ENCODE results near the gene COPS4.
"Not testable (repeated sequence)": the region's sequence is repeated elsewhere in the genome, so short reads cannot be mapped to it uniquely, and the experiment has no call there.

The COPS4 gene

DNA sequence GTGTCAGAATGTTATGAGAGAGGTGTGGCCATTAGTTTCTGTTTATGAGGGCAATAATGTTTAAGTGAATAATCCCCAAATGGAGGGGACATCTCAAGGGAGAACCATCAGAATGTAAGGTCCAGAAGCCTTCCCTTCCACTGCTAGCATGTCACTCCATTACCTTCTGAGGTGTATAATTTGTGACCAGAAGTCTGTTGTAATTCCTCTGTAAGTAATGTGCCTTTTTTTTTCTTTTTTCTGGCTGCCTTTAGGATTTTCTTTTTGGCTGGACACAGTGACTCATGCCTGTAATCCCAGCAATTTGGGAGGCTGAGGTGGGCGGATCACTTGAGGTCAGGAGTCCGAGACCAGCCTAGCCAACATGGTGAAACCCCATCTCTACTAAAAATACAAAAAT, 10.8 kb upstream of the COPS4 start:
- no peak for DNase-seq (ENCODE audit: low read depth)

DNA sequence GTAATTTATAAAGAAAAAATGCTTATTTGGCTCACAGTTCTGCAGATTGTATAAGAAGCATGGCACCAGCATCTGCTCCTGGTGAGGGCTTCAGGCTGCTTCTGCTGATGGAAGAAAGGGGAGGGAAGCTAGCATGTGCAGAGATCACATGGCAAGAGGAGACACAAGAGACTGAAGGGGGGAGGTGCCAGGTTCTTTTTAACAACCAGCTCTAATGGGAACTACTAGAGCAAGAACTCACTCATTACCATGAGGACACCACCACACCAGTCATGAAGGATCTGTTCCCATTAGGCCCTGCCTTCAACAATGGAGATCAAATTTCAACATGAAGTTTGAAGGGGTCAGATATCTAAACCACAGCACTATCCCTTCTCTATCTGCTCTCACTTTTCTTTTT, 9.4 kb upstream of the COPS4 start:
- DNase-seq (ENCODE audit: low read depth) = no peak

DNA sequence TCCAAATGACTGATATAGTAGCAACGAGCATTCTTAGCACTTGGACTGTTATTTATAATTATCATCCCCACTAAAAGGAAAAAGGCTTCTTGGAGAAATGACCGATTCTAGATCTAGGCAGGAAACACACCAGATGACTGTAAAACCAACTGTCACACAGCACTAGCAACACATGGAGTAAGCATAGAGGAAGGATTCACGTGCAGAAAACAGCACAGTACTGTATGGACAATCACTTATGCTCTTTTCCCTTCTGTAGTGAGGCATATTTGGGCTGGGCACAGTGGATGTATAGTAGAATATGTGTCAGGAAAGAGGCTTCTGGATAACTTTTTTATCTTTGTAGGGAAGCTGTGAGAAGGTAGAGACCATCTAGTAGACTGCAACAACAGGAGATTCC, 6.0 kb upstream of the COPS4 start:
- no peak for DNase-seq (ENCODE audit: low read depth)

DNA sequence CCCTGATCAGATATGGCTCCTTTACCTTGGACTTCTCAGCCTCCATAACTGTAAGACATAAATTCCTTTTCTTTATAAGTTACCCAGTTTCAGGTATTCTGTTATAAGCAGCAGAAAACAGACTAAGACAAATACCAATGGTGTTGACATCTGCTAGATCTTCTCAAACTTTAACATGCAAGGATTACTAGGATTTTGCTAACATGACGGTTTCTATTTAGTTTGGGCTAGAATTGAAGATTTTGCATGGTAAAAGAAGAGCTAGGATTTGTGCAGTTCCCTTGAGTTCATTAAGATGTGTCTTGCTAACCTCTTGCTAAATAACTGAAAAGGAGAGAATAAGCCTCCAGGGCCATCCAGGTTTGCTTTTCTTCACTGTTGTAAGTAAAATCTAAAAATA, 5.3 kb upstream of the COPS4 start:
- no peak for DNase-seq (ENCODE audit: low read depth)

DNA sequence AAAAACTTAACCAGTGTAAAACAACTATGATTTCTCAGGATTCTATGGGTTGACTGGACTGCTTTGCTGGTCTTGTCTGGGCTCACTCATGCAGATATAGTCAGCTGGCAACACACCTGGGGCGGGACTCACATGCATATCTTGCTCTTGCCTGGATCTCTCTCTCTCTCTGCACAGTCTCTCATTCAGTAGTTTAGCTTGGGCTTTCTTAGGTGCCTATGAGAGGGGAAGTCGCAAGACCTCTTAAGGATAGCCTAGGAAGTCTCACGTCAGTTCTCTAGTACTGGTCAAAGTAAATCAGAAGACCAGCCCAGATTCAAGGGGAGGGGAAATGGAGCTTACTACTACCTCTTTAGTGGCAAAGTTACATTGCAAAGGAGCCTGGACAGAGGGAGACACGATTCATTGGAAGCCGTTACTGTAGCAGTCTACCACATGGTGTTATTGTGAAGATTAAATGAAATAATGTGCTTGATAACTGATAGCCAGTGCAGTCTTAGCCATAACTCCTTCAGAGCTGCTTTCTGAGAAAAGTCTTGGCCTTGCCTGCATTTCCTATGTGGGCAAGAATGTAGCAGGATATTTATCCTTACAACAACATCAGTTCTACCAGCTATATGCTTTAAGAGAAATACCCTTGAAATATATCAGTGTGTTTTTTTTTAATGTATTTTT, 2.1 kb downstream of the COPS4 start:
- no peak for DNase-seq (ENCODE audit: low read depth)

DNA sequence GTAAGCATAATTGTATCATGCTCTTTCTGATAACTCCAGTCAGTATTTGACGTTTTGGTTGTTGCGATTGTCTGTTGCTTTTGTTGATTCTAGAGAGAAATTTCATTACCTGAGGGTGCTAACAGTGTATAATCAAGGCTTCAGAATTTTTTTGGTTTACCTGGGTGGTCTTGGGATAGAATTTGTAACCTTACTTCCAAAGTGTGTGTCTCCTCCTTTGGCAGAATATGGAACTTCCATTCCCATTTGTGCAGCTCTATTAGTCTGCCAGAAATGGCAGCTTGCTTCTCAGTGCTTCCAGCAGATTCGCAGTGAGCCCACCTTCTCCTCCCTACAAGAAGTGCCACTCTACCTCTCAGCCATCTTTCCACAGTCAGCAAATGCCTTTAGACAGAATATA, 5.3 kb downstream of the COPS4 start:
- DNase-seq (ENCODE audit: low read depth) = no peak

DNA sequence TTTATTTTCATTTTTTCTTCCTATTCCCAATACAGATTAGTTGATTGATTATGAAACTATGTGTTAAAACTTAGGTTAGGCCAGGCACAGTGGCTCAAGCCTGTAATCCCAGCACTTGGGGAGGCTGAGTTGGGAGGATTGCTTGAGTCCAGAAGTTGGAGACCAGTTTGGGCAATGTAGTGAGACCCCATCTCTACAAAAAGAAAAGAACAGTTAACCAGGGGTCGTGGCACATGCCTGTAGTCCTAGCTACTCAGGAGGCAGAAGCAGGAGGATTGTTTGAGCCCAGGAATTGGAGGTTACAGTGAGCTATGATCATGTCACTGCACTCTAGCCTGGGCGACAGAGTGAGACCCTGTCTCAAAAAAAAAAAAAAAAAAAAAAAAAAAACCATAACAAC, 8.2 kb downstream of the COPS4 start:
- DNase-seq (ENCODE audit: low read depth) = not testable (repeated sequence)

DNA sequence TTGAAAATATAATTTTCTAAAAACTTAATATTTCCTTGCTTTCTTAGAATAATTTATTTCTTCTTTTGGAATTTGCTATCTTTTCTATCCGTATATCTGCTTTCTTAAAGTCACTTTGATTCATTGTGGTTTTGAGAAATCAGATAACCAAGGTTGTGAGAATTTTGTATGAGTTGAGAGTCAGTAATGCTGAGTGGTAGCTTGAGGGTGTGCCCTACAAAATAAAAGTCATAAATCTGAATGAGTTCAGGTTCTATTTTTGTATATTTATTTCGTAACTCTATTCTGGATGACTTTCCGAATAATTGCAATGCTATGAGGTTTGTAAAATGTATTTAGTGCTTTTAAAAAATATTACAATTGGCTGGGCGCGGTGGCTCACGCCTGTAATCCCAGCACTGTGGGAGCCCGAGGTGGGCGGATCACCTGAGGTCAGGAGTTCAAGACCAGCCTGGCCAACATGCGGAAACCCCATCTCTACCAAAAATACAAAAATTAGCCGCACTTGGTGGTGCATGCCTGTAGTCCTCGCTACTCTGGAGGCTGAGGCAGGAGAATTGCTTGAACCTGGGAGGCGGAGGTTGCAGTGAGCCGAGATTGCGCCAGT, 8.9 kb downstream of the COPS4 start:
- DNase-seq (ENCODE audit: low read depth) = no peak

DNA sequence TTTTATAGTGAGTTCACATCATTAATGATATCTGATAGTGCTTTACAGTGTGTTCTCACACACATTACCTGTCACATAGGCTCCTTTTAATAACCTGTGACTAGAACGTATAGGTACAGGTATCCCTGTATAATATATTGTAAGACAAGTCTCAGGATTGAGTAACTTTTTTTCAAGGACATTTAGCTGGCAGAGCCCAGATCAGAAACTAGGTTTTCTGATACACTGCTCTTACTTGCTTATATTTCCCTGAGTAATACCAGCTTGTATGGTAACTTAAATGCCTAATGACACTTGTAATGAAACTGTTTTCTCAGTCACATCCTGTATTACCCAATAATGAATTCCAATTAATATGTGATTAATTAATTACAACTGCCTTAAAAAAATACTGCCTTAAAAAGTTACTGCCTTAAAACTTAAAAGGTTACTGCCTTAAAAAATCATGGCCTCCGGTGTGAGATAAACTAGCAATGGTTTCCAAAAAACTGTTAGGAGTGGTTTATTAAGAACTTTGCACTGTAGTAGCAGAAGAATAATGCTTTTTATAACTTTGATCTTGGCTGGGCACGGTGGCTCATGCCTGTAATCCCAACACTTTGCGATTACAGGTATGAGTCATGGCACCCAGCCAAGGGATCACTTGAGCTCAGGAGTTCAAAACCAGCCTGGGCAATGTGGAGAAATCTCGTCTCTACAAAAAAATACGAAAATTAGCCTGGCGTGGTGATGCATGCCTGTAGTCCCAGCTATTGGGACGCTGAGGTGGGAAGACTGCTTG, 11.9 kb downstream of the COPS4 start:
- DNase-seq (ENCODE audit: low read depth) = no peak

DNA sequence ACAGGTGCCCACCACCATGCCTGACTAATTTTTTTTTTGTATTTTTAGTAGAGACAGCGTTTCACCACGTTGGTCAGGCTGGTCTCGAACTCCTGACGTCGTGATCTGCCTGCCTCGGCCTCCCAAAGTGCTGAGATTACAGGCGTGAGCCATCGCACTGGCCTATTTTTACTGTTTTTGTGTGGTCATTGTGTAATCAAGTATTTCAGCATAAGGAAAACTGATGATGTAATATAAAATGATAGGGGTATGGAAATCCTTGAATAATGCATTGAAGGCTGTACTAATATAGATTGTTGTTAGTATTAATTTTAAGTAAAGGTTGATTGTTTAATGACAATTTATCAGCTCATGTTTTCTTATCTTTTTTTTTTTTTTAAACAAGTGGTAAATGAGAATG, 13.8 kb downstream of the COPS4 start:
- not testable (repeated sequence) for DNase-seq (ENCODE audit: low read depth)

DNA sequence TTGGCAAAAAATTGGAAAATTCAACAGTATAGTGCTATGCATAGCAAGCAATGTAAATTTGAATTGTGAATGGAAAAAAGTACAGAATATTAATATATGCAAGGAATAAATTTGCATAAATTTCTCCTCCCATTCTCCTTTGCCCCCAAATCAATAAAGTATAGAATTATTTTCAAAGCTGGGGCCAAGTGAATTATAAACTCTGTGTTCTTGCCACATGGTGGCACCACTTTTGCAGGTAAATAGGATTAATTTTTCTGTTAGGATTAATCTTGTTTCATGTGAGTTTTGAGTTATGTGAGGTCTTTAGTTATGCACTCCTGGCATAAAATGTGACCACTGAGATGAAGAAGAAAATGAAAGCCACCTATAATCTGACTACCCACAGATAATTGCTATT, 19.9 kb downstream of the COPS4 start:
- DNase-seq (ENCODE audit: low read depth) = no peak

DNA sequence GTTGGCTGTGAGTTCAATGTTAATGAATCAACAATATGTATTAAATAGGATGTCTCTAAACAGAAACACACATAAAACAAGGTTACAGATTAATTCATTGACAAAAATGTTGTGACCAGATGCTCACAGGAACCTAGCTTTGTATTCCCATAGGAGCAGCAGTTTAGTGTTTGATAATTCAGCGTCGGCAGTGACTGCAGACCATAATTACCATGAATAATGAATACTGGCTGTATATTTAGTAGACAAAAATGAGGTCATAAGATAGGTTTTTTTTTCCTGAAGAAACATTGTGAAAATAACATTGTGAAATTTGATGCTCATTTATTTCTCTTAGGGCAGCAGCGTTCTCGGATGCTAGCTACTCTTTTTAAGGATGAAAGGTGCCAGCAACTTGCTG, 27.8 kb downstream of the COPS4 start:
- no peak for DNase-seq (ENCODE audit: low read depth)

DNA sequence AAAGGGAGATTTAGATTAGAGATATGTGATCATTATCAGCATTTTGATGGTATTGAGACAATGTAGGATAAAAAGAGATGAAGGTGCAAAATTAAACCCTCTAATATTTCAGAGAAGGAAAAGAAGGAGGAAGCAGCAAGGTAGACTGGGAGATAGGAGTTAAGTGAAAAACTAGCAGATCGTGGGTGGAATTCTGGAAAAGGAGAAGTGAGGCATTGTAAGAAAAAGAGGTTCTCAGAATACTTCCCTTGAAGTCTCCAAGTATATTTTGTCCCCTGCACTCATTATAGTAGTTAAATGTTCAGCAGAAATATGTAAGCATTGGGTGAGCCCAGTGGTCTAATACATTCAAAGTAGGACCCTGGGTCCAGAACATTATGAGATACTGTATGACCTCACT, 30.3 kb downstream of the COPS4 start:
- DNase-seq (ENCODE audit: low read depth) = no peak

DNA sequence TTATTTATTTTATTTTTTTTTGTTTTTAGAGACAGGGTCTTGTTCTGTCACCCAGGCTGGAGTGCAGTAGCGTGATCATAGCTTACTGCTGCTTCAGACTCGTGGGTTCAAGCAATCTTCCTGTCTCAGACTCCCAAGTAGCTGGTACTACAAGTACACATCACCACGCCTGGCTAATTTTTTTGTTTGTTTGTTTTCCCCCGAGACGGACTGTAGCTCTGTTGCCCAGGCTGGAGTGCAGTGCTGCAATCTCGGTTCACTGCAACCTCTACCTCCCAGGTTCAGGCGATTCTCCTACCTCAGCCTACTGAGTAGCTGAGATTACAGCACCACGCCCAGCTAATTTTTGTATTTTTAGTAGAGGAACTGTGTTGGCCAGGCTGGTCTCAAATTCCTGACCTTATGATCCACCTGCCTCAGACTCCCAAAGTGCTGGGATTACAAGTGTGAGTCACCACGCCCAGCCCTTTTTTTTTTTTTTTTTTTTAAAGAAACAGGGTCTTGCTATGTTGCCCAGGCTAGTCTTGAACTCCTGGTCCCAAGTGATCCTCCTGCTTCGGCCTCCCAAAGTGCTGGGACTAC, 32.2 kb downstream of the COPS4 start:
- no peak for DNase-seq (ENCODE audit: low read depth)

DNA sequence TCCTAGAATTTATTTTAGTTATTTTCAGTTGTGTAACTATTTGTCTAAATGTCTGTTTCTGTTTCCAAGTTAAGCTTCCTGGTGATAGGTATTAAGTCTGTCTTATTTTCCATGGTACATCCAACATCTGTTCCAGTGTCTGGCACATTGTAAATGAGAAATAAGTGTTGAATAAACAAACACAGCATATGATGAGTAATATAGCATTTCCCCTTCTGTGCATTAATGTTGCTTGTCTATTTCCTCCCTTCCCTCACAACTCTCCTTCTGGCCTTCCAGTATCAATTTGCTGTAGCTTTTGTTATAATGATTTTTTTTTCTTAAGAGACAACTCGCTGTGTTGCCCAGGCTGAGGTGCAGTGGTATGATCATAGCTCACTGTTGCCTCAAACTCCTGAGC, 36.1 kb downstream of the COPS4 start:
- DNase-seq (ENCODE audit: low read depth) = no peak

DNA sequence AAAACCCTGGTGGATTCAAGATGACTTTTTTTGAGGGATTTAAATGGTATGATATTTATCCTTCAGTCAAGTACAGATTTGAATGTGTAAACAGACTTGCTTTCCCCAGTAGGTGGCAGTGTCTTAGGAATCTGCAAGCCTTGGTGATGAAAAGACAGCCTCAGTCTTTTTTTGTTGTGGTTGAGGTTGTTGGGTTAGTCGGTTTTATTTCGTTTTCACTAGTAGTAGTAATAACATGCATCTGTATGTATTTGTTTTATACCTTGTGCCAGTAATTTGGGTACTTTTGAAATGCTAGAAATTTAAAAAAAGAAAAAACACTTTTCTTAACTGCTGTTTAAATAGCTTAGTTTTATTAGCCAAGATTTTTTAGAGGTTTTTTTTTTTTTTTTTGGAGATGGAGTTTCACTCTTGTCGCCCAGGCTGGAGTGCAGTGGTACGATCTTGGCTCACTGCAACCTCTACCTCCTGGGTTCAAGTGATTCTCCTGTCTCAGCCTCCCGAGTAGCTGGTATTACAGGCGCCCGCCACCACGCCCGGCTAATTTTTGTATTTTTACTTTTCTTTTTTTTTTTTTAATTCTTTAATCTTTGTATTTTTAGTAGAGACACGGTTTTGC, 39.2 kb downstream of the COPS4 start:
- peak; percentile 43 for DNase-seq (ENCODE audit: low read depth)

DNA sequence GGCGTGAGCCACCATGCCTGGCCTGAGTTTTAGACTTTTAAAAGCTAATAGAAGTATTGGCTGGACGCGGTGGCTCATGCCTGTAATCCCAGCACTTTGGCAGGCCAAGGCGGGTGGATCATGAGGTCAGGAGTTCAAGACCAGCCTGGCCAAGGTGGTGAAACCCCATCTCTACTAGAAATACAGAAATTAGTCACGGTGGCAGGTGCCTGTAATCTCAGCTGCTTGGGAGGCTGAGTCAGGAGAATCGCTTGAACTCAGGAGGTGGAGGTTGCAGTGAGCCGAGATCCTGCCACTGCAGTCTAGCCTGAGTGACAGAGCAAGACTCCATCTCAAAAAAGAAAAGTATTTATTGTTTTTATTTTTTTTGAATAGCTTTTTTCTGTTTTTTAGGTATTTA, 39.8 kb downstream of the COPS4 start:
- not testable (repeated sequence) for DNase-seq (ENCODE audit: low read depth)

DNA sequence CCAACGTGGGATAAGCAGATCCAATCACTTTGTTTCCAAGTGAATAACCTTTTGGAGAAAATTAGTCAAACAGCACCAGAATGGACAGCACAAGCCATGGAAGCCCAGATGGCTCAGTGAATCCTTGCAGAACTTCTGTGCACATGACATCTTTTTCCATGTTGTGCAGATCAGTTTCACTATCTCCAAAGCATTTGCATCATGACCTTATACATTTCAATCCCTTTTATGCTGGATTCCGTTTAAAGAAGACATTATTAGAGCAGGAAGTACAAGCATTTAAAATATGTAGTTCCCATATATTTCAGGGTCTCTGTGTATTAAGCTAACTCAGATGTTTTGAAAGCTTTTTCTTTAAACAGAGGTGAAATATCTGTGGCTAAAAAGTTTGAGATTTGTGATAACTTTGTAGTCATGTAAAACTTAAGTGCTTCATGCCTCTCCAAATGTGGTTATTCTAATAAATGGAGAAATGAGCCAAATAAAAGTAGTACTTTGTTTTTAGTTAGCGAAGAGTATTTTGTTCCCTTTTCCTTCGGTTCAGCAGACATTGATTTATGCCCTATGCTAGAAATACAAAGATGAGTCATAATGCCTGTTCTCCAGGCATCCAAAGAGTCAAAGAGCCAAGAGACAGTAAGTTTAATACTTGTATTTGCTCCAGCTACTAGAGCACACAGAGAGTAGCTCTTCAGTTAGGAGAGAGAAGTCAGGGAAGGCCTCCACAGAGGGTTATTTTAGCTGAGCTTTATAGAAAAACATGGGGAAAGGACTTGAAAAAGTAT, 40.5 kb downstream of the COPS4 start:
- DNase-seq (ENCODE audit: low read depth) = no peak

DNA sequence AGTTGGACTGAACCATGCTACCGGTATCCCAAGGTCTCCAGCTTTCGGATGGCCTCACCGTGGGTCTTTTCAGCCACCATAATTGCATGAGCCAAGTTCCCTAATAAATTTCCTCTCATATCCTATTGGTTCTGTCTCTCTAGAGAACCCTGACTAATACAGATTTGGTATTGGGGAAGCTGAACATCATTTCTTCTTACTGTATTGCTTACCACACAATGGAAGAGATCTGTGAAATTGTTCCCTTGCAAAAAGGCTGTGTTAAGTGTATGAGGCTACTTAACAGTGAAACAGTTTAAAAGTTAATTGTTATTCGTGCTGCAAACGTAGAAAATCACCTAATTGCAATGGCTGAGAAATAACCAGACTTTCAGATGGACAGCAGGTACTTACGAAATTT, 45.6 kb downstream of the COPS4 start:
- DNase-seq (ENCODE audit: low read depth) = no peak

DNA sequence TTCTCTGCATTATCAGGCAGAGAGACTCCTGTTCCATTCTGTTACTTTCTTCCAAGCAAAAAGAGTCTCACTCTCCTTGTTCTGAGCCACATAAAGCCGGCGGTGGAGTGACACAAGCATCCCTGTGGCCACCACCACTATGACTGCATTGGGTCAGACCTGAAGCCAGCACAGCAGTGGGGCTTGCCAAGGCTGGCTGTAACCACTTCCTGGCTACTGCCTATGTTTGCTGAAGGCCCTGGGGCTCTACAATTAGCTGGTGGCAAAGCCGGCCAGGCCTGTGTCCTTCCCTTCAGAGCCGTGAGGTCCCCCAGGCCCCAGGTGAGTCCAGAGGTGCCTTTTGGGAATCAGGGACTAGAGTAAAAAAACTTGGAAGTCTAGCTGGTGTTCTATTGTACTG, 47.8 kb downstream of the COPS4 start:
- no peak for DNase-seq (ENCODE audit: low read depth)

DNA sequence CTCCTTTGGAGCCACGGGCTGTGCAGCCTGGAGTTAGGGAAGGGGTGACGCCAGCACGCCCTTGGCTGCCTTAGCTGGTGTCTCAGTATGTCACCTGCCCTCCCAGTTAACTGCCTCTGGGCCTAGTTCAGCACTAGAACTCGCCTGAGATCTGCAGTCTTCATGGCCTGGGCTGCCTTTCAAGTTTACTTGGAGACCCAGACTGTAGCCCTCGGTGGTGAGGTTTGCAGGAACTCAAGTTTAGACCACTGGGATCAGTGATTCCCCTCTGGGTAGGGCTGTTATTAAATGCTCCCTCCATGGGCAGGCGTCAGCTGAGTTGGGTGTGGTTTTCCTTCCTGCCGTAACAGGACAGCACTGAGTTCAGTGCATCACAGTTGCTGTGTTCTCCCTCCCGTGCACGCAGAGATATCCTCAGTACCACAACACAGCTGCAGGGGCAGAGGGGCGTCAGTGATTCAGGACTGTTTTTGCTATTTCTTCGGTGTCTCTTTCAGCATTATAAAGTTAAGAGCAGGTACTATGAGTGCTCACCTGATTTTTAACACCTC, 49.0 kb downstream of the COPS4 start:
- no peak for DNase-seq (ENCODE audit: low read depth)

DNA sequence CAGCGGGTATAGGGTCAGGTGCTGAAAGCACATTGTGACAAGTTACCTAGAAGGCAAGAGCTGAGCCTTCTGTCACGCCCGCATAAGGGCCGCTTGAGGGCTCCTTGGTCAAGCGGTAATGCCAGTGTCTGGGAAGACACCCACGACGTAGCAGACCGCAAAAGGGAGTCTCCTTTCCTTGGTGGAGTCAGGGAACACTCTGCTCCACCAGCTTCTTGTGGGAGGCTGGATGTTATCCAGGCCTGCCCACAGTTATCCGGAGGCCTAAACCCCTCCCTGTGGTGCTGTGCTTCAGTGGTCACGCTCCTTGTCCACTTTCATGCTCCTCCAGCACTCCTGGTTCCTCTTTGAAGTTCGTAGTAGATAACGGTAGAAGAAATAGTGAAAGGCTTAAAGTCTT, 50.0 kb downstream of the COPS4 start:
- not testable (repeated sequence) for DNase-seq (ENCODE audit: low read depth)

Measured in activated gamma-delta T cell treated with anti-CD3 and anti-CD28 coated beads, Interleukin-2, amount 50 U/mL, for 16 hours (primary cell).